GM21723 (cell line): ENCODE data around the gene FAM228B.
"Not testable (repeated sequence)": the region's sequence is repeated elsewhere in the genome, so short reads cannot be mapped to it uniquely, and the experiment has no call there.

Source experiments
- ATAC-seq: cut with Tn5 transposase; IDR thresholded peaks from one replicate; pipeline ENCODE4 v1.9.1; 2021; ENCODE audit warnings: mild to moderate bottlenecking, moderate library complexity; ENCODE audit not compliant: unreplicated experiment

FAM228B gene

DNA sequence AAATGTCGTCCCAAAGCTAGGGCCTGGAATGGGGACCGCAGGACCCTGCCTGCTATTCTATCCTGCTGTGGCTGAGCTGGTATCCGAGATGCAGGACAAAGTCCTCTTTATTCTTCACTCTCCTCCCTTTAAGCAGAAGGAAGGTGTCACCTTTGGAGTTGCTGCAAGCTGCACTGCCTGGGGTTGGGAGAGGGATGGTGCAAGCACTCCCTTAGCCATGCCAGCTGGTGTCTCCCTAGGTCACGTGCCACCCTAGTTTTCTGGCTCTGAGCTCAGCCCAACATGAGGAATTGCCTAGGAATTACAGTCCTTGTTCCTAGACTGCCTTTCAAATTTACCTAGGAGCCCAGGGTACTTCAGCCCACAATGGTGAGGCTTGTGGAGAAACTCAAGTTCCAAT, 30.2 kb downstream of the FAM228B start:
- no peak for ATAC-seq

DNA sequence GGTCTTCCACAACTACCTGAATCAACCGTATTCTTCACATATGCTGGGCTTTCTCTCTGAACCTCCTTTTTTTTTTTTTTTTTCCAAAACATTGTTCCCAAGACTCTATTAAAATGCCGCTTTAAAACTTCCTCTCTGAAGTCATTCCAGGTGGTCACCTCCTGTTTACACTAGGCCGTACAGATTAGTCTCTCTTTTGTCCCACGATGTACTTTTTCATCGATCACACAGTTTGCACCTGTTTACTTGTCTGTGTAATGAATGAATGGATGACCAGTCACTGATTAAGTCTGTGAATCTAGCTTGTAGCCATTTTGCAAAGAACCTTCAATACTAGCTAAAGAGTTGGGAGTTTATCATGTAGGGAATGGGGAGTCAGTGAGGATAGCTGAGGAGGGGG, 34.9 kb downstream of the FAM228B start:
- ATAC-seq, result no peak

- no peak for ATAC-seq
Observed at GRCh38 chr2:24159708-24160107, 36.4 kb downstream of the FAM228B start.

DNA sequence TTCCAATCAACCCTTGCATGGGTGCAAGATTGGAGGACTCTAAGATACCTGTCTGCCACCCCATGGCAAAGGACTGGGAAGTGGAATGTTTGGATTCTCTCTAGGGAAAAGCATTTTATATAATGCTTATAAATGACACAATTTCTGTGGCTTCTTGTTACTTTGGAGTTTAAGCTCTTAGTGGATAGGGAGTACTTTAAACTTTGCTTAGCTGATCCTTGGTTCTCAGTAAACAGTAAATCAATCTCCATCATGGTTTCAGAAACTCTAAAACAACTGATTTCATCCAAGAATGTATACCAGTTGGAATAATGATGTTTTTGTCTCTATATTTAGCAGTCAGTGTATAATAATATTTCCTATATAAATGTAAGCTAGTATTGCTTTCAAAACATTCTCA, 37.5 kb downstream of the FAM228B start:
- ATAC-seq, result no peak

GRCh38 chr2:24162494-24162893, 39.2 kb downstream of the FAM228B start:
- ATAC-seq, result no peak

- no peak for ATAC-seq
Observed at GRCh38 chr2:24163186-24163585, 39.9 kb downstream of the FAM228B start.

- no peak for ATAC-seq
Observed at GRCh38 chr2:24163601-24164000, 40.3 kb downstream of the FAM228B start.

DNA sequence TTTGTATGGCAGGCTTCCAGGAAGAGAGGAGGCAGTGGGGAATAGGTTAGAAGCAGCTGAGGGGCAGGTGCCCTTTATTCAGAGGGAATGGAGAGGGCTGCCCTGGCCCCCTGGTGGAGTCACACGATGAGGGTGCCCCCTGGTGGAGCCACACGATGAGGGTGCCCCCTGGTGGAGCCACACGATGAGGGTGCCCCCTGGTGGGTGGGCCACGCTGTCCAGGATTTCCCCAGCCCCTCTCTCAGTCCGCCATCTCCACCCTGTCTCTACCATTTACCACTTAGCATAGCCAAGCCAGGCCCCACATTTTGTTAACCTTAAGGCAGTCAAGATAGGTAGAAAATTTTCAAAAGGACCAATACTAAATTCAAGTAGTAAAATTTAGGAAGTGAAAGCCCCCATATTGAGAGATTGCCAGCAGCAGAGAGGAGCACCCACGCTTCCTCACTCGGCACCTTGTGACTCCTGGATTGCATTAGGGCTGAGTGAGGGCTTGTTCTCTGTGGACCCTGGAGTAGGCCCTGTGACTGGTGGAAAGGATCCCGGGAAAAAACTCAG, 41.2 kb downstream of the FAM228B start:
- ATAC-seq, result peak; percentile 79

DNA sequence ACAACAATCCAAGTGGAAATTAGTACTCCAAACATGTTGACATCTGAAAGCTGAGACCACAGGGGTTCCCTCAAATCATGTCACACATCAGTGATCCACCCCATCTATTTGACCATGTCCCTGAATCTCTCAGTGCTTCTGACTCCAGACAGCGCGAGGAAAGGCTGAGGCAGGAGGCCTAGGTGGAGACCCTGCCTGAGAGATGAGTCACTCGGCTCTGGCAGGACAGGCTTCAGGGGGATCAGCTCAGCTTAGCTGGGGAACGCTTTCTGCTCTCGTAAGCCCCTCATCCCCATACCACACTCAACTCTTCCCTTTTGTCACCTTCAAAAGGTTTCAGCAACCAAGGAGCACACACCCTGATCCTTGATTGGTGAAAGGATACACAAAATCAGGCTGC, 45.8 kb downstream of the FAM228B start:
- ATAC-seq, result no peak

DNA sequence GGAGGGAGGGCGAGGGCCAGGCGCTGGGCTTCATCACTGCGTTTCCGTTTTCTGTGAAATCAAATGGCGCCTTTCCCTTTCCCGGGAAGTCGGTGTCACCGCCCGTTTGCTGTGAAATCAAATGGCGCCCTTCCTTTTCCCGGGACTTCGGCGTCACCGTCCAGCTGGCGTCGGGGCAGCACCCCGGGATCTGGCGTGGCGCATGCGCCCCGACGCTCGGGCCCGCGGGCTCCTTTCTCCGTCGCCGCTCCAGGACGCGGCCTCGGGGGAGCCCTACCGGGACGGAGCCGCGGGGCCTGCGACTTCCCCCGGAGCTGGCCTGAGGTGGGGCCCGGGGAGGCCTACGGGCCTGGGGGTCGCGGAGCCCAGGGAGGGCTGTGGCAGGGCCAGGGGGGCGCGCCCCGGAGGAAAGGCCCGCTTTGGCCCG, 51.6 kb downstream of the FAM228B start, which contains the start of gene FAM228A:
TSS of gene FAM228A (plus strand) at position 203 of the 427 bp plus-strand sequence. CDS start 428 bp downstream, outside the sequence.
- ATAC-seq, result no peak

GRCh38 chr2:24175631-24176187, 52.4 kb downstream of the FAM228B start:
- ATAC-seq, result no peak

- no peak for ATAC-seq
Observed at GRCh38 chr2:24176326-24176725, 53.1 kb downstream of the FAM228B start.

- ATAC-seq, result no peak
Observed at GRCh38 chr2:24179683-24180082, 56.4 kb downstream of the FAM228B start.

DNA sequence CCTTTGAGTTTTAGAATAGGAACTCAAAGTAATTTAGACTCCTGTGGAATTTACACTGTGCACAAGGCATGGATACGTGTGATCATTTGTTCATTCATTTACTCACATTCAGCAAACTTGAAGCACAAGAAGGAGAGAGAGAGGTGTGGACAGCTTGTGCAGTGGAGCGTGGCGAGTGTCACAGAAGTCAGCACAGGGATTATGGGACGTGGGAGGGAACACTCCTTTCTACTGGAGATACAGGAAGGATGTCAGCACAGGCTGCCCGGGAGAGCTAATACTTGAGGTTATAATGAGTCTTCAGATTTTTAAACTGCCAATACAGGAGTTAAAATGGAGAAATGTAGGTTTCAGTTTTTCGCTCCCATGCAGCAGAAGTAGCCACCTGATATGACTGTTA, 58.6 kb downstream of the FAM228B start:
- no peak for ATAC-seq

DNA sequence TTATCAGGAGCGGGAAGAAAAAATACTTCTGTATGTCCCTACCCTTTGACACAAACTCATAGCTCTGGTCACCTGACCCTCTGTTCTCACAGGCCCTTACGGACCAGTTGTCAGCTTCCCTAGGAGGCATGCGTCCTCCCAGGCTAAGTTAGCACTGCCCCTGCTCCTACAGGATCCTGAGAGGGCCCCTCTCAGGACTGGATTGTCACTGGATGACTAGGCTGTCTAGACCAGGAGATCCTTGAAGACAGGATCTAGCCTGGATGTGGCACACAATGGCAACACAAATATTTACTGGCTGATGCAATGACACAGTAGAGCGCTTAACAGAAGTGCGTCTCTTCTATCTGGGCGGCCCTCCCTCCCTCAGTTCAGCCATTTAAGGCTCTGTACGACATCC, 59.2 kb downstream of the FAM228B start:
- ATAC-seq, result no peak

DNA sequence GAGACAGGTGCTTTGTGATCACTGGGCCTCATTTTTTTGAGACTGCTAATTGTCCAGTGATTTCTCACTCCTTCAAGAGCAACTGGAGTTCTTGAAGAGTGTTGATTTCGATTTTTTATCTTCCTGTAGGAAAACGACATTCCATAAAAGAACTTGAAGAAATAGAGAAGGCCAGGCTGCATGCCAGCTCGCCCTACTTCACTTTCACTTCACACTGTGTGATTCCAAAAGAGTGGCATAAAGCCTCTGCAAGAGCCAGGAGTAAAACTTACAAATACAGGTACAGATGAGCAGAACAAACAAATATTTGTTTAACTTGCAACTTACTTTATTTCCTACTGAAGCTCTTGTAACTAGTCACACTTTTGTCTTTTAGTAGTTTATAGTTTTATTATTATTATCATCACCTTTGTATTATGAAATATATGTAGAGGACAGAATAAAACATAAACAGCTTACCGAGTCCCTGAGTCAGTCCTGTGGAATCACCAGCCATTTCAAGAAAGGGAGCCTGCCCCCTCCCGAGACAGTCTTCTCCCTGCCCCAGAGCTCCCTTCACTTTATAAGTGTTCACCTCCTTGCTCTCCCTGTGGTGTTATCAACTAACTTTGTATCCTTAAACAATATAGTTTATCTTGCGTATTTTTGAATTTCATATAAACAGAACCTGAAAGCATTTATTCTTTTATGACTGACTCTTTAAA, 60.2 kb downstream of the FAM228B start:
- ATAC-seq, result no peak

DNA sequence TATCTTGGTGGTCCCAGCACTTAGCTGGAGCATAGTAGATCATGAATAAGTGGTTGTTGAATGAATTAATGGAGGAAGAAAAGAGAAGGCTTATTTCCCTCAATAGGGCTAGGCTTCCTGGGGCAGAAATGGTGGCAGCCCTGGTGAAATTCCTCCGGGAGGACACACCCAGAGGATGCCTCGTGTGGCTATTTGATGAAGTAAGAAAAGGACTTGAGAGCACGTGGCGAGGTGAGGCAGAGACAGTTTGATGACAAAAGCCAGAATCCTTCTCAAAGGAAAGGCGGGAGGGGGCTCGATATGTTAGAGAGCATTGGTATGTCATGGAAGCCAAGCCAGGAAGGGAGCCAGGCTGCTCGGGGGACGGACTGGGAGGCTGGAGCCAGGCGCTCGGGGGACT, 66.3 kb downstream of the FAM228B start:
- ATAC-seq, result no peak

DNA sequence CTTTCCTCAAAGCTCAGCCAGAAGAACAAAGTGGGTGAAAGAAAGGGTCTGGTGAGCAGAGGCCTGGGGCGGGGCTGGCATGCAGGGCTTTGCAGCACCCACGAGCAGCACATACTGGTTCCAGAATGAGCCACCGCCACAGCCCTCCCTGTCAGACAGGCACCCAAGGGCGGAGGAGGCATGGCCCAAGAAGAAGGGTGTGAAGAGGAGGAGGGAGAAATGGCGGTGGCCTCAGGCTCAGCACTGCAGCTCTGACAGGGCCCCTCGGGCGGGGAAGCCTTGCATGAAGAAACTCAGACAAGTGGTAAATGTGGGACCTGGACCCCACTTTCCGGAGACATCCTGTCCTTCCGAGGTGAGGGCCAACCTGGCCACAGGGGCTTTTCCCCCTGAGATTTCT, 67.2 kb downstream of the FAM228B start:
- no peak for ATAC-seq

GRCh38 chr2:24191156-24191555, 67.9 kb downstream of the FAM228B start:
- ATAC-seq, result no peak

GRCh38 chr2:24191848-24192247, 68.6 kb downstream of the FAM228B start:
- no peak for ATAC-seq

DNA sequence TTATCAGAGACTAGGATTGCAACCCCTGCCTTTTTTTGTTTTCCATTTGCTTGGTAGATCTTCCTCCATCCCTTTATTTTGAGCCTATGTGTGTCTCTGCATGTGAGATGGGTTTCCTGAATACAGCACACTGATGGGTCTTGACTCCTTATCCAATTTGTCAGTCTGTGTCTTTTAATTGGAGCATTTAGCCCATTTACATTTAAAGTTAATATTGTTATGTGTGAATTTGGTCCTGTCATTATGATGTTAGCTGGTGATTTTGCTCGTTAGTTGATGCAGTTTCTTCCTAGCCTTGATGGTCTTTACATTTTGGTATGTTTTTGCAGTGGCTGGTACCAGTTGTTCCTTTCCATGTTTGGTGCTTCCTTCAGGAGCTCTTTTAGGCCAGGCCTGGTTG, 73.9 kb downstream of the FAM228B start:
- not testable (repeated sequence) for ATAC-seq

DNA sequence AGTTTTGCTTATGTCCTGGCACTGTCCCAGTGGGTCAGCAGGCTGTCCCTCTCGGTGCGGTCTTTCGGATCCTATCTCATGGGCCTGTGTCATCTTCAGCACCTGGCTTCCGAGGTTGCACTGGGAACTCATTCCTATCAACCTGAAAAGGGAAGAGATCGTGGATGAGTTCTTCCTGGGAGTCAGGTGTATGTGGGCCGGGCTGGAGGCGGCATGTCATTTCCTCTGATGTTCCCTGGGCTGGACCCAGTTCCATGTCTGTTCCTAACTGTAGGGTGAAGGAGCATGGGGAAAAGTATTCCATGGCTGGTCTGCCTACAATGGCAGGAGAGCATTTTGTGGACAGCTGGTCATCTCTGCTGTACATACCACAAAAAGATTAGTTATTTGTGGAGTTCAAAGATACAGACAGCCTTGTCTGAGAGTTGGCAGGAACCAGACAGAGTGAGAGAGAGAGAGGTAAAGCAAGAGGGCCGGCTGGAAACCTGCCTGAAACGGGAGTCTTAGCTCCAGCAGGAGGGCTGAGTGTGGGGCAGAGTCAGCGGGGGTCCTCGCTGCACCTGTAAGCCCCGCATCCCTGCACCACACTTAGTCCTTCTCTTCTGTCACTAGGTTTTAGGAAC, 76.8 kb downstream of the FAM228B start:
- ATAC-seq, result no peak
